Measurements from ENCODE around the gene UMPS.
"Not testable (repeated sequence)": the region's sequence is repeated elsewhere in the genome, so short reads cannot be mapped to it uniquely, and the experiment has no call there.

The UMPS gene

GRCh38 chr3:124747111-124747981 is 17.1 kb downstream of the UMPS start:
- DNase-seq (ENCODE audit: insufficient read length, low spot score), result no peak
- TF ChIP-seq TAF1 (IDR thresholded peaks at IDR 0.05; ENCODE audit: low read depth, low read length), result no peak
- no peak for TF ChIP-seq PAX5 (IDR thresholded peaks at IDR 0.05; ENCODE audit: insufficient read depth, low read length, severe bottlenecking)
- TF ChIP-seq POLR2AphosphoS5 (IDR thresholded peaks at IDR 0.05; ENCODE audit: low read depth, low read length), result no peak
- TF ChIP-seq POU2F2 (IDR thresholded peaks at IDR 0.05; ENCODE audit: low read depth, low read length), result no peak
- no peak for TF ChIP-seq SPI1 (IDR thresholded peaks at IDR 0.05; ENCODE audit: low read depth, low read length)
- peak; percentile 39; the same call in 1 of the 2 replicates for TF ChIP-seq POLR2A (IDR thresholded peaks at IDR 0.05; ENCODE audit: low read depth, low read length)
- FAIRE-seq, result no peak

DNA sequence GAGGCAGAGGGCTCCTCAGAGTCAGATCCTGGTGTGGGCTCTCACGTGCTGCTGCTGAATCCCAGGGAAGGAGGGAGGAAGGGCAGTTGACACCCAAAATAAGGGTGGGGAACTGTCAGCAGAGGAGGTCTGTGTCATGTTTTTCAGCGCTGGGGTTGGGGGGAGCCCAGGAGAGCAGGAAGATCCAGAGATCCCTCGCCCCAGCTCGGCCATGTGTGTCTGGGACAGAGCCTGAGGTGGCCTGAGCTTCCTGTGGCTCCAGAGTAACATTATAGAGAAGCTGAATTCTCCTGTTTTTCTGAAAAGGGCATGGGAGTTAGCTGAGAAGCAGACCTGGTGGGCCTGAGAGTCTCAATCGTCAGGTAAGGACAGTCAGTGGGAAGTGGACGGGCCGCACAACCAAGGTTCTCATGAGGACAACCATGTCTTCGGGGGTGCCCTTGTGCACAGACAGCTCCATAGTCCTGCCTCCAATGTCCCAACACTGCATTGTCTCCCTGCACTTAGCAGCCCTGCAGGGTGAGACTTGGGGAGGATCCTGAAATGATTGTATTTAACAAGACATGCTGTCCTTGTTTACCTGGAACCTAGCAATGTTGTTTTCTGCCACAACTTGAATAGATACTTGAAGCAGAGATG is 18.4 kb downstream of the UMPS start:
- FAIRE-seq, result no peak
- no peak for DNase-seq (ENCODE audit: insufficient read length, low spot score)
- TF ChIP-seq TAF1 (IDR thresholded peaks at IDR 0.05; ENCODE audit: low read depth, low read length) (no peak), POLR2A (IDR thresholded peaks at IDR 0.05; ENCODE audit: low read depth, low read length) (peak; percentile 14; the same call in 1 of the 2 replicates), POLR2AphosphoS5 (IDR thresholded peaks at IDR 0.05; ENCODE audit: low read depth, low read length) (0 out of 2 replicates have a peak, but pooled peaks have one; percentile 32), SPI1 (IDR thresholded peaks at IDR 0.05; ENCODE audit: low read depth, low read length) (no peak)

- not testable (repeated sequence) for DNase-seq (ENCODE audit: insufficient read length, low spot score); FAIRE-seq
These were observed 19.6 kb downstream of the UMPS start for GRCh38 chr3:124749877-124750276.

DNA sequence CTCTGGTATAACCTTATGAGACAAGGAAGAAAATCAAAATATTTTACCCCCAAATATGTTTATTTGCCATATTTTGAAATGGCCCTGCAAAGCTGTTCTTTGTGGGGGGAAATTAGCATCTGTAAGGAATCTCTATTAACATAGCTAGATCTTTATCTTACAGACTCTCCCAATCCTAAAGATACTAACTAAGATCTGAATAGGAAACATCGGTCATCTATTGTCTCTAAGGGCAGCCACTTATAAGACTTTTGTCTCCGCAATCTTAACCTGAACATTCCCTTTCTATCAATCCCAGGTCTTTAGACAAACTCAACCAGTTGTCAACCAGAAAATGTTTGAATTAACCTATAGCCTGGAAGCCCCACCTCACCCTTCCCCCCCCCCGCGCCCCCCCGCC is 21.2 kb downstream of the UMPS start:
- no peak for DNase-seq (ENCODE audit: insufficient read length, low spot score)
- no peak for FAIRE-seq
- TF ChIP-seq POU2F2 (IDR thresholded peaks at IDR 0.05; ENCODE audit: low read depth, low read length) (no peak), TAF1 (IDR thresholded peaks at IDR 0.05; ENCODE audit: low read depth, low read length) (no peak), POLR2AphosphoS5 (IDR thresholded peaks at IDR 0.05; ENCODE audit: low read depth, low read length) (no peak), PAX5 (IDR thresholded peaks at IDR 0.05; ENCODE audit: insufficient read depth, low read length, severe bottlenecking) (no peak), POLR2A (IDR thresholded peaks at IDR 0.05; ENCODE audit: low read depth, low read length) (no peak), SPI1 (IDR thresholded peaks at IDR 0.05; ENCODE audit: low read depth, low read length) (no peak)

DNA sequence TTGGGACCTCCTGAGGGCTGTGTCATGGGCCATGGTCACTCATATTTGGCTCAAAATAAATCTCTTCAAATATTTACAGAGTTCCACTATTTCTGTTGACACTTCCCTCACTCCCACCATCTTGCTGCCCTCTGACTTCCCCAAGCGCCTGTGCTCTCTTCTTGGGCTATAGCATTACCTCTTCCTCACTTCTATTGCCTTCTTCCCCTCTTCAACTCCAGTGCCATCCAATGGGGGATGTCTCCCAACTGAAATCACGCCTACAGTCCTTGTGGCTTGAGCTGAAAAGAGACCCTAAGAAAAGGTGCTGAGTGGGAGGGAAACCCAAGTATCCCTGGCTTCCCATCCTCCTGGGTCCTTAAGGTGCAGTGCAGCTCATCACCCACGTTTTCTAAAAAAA is 21.8 kb downstream of the UMPS start:
- no peak for FAIRE-seq
- TF ChIP-seq POLR2AphosphoS5 (IDR thresholded peaks at IDR 0.05; ENCODE audit: low read depth, low read length) (no peak), POU2F2 (IDR thresholded peaks at IDR 0.05; ENCODE audit: low read depth, low read length) (no peak), SPI1 (IDR thresholded peaks at IDR 0.05; ENCODE audit: low read depth, low read length) (no peak), POLR2A (IDR thresholded peaks at IDR 0.05; ENCODE audit: low read depth, low read length) (no peak), TAF1 (IDR thresholded peaks at IDR 0.05; ENCODE audit: low read depth, low read length) (no peak), PAX5 (IDR thresholded peaks at IDR 0.05; ENCODE audit: insufficient read depth, low read length, severe bottlenecking) (no peak)
- no peak for DNase-seq (ENCODE audit: insufficient read length, low spot score)

DNA sequence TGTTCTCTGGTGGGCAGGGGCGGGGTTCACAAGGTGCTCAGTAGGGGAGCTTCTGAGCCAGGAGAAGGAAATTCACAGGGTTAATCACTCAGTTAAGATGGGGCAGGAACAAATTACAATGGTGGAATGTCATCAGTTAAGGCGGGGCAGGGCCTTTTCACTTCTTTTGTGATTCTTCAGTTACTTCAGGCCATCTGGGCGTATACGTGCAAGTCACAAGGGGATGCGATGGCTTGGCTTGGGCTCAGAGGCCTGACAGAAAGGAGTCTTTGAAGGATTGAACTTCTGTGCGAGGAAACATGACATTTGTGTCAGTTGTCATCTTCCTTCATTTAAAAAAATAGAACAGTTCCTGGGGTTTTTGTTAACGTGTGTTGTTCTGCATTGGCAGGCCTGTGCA is 27.7 kb downstream of the UMPS start:
- not testable (repeated sequence) for DNase-seq (ENCODE audit: insufficient read length, low spot score); FAIRE-seq

GRCh38 chr3:124758851-124759635 is 28.8 kb downstream of the UMPS start:
- no peak for FAIRE-seq
- no peak for DNase-seq (ENCODE audit: insufficient read length, low spot score)
- TF ChIP-seq TAF1 (IDR thresholded peaks at IDR 0.05; ENCODE audit: low read depth, low read length), result no peak
- TF ChIP-seq POLR2AphosphoS5 (IDR thresholded peaks at IDR 0.05; ENCODE audit: low read depth, low read length), result no peak
- no peak for TF ChIP-seq SPI1 (IDR thresholded peaks at IDR 0.05; ENCODE audit: low read depth, low read length)
- no peak for TF ChIP-seq PAX5 (IDR thresholded peaks at IDR 0.05; ENCODE audit: insufficient read depth, low read length, severe bottlenecking)
- no peak for TF ChIP-seq POU2F2 (IDR thresholded peaks at IDR 0.05; ENCODE audit: low read depth, low read length)

DNA sequence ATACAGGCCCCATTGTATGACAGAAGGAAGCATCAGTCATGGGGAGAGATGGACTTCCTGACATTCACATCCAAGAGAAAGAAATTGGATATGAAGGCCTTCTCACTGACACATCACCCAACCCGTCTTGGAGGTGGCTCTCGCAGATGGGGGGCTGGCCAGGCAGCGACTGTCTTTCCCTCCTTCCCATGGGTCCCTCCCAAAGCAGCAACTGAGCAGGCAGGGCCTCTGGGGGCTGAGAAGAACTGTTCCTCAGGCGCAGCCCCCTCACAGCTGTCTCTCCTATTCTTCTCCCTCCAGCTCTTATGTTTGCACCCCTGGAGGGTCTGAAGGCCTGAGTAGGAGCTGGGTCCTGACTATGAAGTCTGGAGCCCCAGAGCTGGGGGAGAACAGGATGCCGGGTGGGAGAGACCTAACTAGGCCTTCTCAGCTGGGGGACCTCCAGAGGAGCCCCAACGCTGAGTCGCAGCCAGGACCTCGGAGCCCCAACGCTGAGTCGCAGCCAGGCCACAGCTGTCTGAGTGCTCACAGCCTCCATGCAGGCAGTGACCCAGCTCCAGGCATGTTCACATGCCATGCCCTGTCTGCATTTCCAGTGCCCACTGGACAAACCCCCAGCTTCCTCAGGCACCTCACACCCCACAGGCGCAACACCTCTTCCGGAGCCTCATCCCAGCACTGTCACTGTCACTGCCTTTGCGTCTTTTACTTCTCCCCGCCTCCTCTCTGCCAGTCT is 29.6 kb downstream of the UMPS start:
- FAIRE-seq (no peak), DNase-seq (ENCODE audit: insufficient read length, low spot score) (no peak)
- TF ChIP-seq SPI1 (IDR thresholded peaks at IDR 0.05; ENCODE audit: low read depth, low read length) (no peak), TAF1 (IDR thresholded peaks at IDR 0.05; ENCODE audit: low read depth, low read length) (no peak), PAX5 (IDR thresholded peaks at IDR 0.05; ENCODE audit: insufficient read depth, low read length, severe bottlenecking) (no peak), POLR2AphosphoS5 (IDR thresholded peaks at IDR 0.05; ENCODE audit: low read depth, low read length) (no peak), POU2F2 (IDR thresholded peaks at IDR 0.05; ENCODE audit: low read depth, low read length) (no peak), POLR2A (IDR thresholded peaks at IDR 0.05; ENCODE audit: low read depth, low read length) (no peak)

- TF ChIP-seq POU2F2 (IDR thresholded peaks at IDR 0.05; ENCODE audit: low read depth, low read length), result no peak
- TF ChIP-seq POLR2AphosphoS5 (IDR thresholded peaks at IDR 0.05; ENCODE audit: low read depth, low read length), result no peak
- TF ChIP-seq TAF1 (IDR thresholded peaks at IDR 0.05; ENCODE audit: low read depth, low read length), result no peak
- no peak for TF ChIP-seq PAX5 (IDR thresholded peaks at IDR 0.05; ENCODE audit: insufficient read depth, low read length, severe bottlenecking)
- no peak for TF ChIP-seq POLR2A (IDR thresholded peaks at IDR 0.05; ENCODE audit: low read depth, low read length)
- TF ChIP-seq SPI1 (IDR thresholded peaks at IDR 0.05; ENCODE audit: low read depth, low read length), result no peak
- DNase-seq (ENCODE audit: insufficient read length, low spot score) (no peak), FAIRE-seq (no peak)
These were observed 30.3 kb downstream of the UMPS start for GRCh38 chr3:124760601-124761000.

Data from GM12891 (cell line).